ENCODE data around the gene RBM47.
"Not testable (repeated sequence)": the region's sequence is repeated elsewhere in the genome, so short reads cannot be mapped to it uniquely, and the experiment has no call there.

The RBM47 gene

GRCh38 chr4:40446261-40446750 lies 183.4 kb downstream of the RBM47 start:
- not testable (repeated sequence) for DNase-seq (ENCODE audit: low read depth, low spot score)

- no peak for DNase-seq (ENCODE audit: low read depth, low spot score)
These were observed 184.0 kb downstream of the RBM47 start for GRCh38 chr4:40445671-40446070.

GRCh38 chr4:40441430-40441829 lies 188.2 kb downstream of the RBM47 start:
- DNase-seq (ENCODE audit: low read depth, low spot score): no peak

- no peak for DNase-seq (ENCODE audit: low read depth, low spot score)
These were observed 190.1 kb downstream of the RBM47 start for GRCh38 chr4:40439519-40439918.

GRCh38 chr4:40438384-40439026 lies 191.2 kb downstream of the RBM47 start:
- DNase-seq (ENCODE audit: low read depth, low spot score): no peak

GRCh38 chr4:40437741-40438383 lies 191.8 kb downstream of the RBM47 start:
- DNase-seq (ENCODE audit: low read depth, low spot score): no peak

- not testable (repeated sequence) for DNase-seq (ENCODE audit: low read depth, low spot score)
These were observed 194.4 kb downstream of the RBM47 start for GRCh38 chr4:40435306-40435705.

GRCh38 chr4:40434126-40434687 lies 195.5 kb downstream of the RBM47 start:
- DNase-seq (ENCODE audit: low read depth, low spot score): no peak

- no peak for DNase-seq (ENCODE audit: low read depth, low spot score)
These were observed 197.2 kb downstream of the RBM47 start for GRCh38 chr4:40432504-40432903.

GRCh38 chr4:40427871-40428270 lies 201.8 kb downstream of the RBM47 start:
- DNase-seq (ENCODE audit: low read depth, low spot score): not testable (repeated sequence)

- no peak for DNase-seq (ENCODE audit: low read depth, low spot score)
These were observed 202.5 kb downstream of the RBM47 start for GRCh38 chr4:40427128-40427527.

- no peak for DNase-seq (ENCODE audit: low read depth, low spot score)
These were observed 203.7 kb downstream of the RBM47 start for GRCh38 chr4:40425799-40426574.

- no peak for DNase-seq (ENCODE audit: low read depth, low spot score)
These were observed 205.9 kb downstream of the RBM47 start for GRCh38 chr4:40423735-40424134.

- DNase-seq (ENCODE audit: low read depth, low spot score): no peak
These were observed 207.6 kb downstream of the RBM47 start for GRCh38 chr4:40421839-40422708.

GRCh38 chr4:40419231-40419912 lies 210.3 kb downstream of the RBM47 start:
- DNase-seq (ENCODE audit: low read depth, low spot score): no peak

- DNase-seq (ENCODE audit: low read depth, low spot score): no peak
These were observed 211.0 kb downstream of the RBM47 start for GRCh38 chr4:40418430-40419230.

GRCh38 chr4:40417941-40418340 lies 211.7 kb downstream of the RBM47 start:
- no peak for DNase-seq (ENCODE audit: low read depth, low spot score)

- DNase-seq (ENCODE audit: low read depth, low spot score): no peak
These were observed 215.0 kb downstream of the RBM47 start for GRCh38 chr4:40414673-40415072.

GRCh38 chr4:40412866-40413795 lies 216.5 kb downstream of the RBM47 start:
- no peak for DNase-seq (ENCODE audit: low read depth, low spot score)
